K562 (cell line): ENCODE results near the gene CRYAB. TPM values are rescaled to one million over a fixed set of nuclear protein-coding genes. Genes with fewer than 3 reads are reported as not detected.

Experiments used
- ATAC-seq: fragments of 200-7000 bp; cut with Tn5 transposase; 3 replicates; pipeline ENCODE4 v1.9.1; 2020; ENCODE audit warnings: moderate library complexity
- BruUV-seq: library from RNA; stranded (reverse); fragments of 400-500 nt; replicated peaks from 2 replicates; lab custom pipeline; 2021; lab: Mats Ljungman, UMichigan
- CTCF ChIA-PET: fragments of 300-600 bp; formaldehyde crosslinking; extraction: SDS; loops from one replicate; lab custom pipeline; 2021; ENCODE audit warnings: low intra/inter-chr PET ratio; lab: Yijun Ruan, JAX
- POLR2A ChIA-PET: fragments of 300-600, 350-650 bp; sonication (Branson Sonifier 250); formaldehyde crosslinking; extraction: SDS; loops from one replicate; lab custom pipeline; 2021; ENCODE audit warnings: antibody characterized with exemption, inconsistent platforms; lab: Yijun Ruan, JAX
- DNase-seq, 4 experiments: peaks; one replicate each; pipeline versions ENCODE4 v3.0.0 to v3.0.0-alpha.2; 2011 to 2018; ENCODE audit warnings: low spot score in 3 of 4, mixed read lengths in 3 of 4; ENCODE audit errors: extremely low read depth in 1 of 4
- FAIRE-seq: peaks from 2 replicates; lab custom pipeline; 2011; peaks lifted over from hg19 to GRCh38; lab: Jason Lieb, UNC
- H2AFZ ChIP-seq: 2 replicates; pipeline ENCODE4 v1.6.0; 2011; ENCODE audit warnings: low read depth, low read length, control low read depth, inconsistent platforms
- H3K27ac ChIP-seq: fragments of 200-600 bp; 3 replicates; pipeline ENCODE4 v1.8.0; 2011; ENCODE audit warnings: low read depth, mild to moderate bottlenecking, control low read depth, inconsistent platforms, low read length, moderate library complexity, mixed read lengths; ENCODE audit errors: extremely low read depth
- H3K27me3 ChIP-seq, 2 experiments: fragments of 300-600 bp in 1 of 2; 2 replicates in 1 of 2; 3 replicates in 1 of 2; pipeline versions ENCODE4 v1.6.0 to v1.8.0; 2011; ENCODE audit warnings: inconsistent platforms in 2 of 2, low read length in 2 of 2, mild to moderate bottlenecking in 1 of 2, mixed read lengths in 1 of 2, moderate library complexity in 1 of 2; ENCODE audit not compliant: control insufficient read depth in 2 of 2, insufficient read depth in 2 of 2
- H3K36me3 ChIP-seq: fragments of 300-600 bp; 3 replicates; pipeline ENCODE4 v1.8.0; 2011; ENCODE audit warnings: mild to moderate bottlenecking, low read length, inconsistent platforms; ENCODE audit not compliant: control insufficient read depth, insufficient read depth
- H3K4me1 ChIP-seq, 2 experiments: fragments of 200-600 bp in 1 of 2; replicated peaks in 1 of 2; 2 replicates in 1 of 2; 3 replicates in 1 of 2; pipeline versions ENCODE4 v1.5.1 to v1.8.0; 2011; ENCODE audit warnings: inconsistent platforms in 2 of 2, low read length in 2 of 2, mild to moderate bottlenecking in 1 of 2, mixed read lengths in 1 of 2, moderate library complexity in 1 of 2; ENCODE audit not compliant: control insufficient read depth in 2 of 2, insufficient read depth in 2 of 2
- H3K4me2 ChIP-seq: 2 replicates; pipeline ENCODE4 v1.6.1; 2011; ENCODE audit warnings: low read length, control low read depth, inconsistent platforms, mixed read lengths; ENCODE audit not compliant: insufficient read depth
- H3K4me3 ChIP-seq: fragments of 200-600 bp; sonication (generic), shearing (Covaris generic); 2 replicates; pipeline ENCODE4 v1.5.1; 2016; ENCODE audit warnings: control low read depth, inconsistent platforms
- H3K79me2 ChIP-seq: fragments of 200-600 bp; 3 replicates; pipeline ENCODE4 v1.8.0; 2011; ENCODE audit warnings: low read length, inconsistent platforms; ENCODE audit not compliant: control insufficient read depth, insufficient read depth
- H3K9ac ChIP-seq, 2 experiments: 2 replicates each; pipeline versions ENCODE4 v1.6.0 to v1.6.1; 2011; ENCODE audit warnings: low read depth in 2 of 2, low read length in 2 of 2, control low read depth in 1 of 2, inconsistent platforms in 1 of 2, mild to moderate bottlenecking in 1 of 2, mixed read lengths in 1 of 2; ENCODE audit not compliant: insufficient read depth in 1 of 2
- H3K9me1 ChIP-seq: one replicate; pipeline ENCODE4 v1.6.0; 2011; ENCODE audit warnings: inconsistent platforms, mild to moderate bottlenecking, low read length, moderate library complexity; ENCODE audit not compliant: control insufficient read depth, insufficient read depth
- H3K9me3 ChIP-seq: replicated peaks from 2 replicates; pipeline ENCODE4 v1.5.1; 2011; ENCODE audit warnings: low read depth, low read length, inconsistent platforms; ENCODE audit not compliant: control insufficient read depth, insufficient read depth
- H4K20me1 ChIP-seq: replicated peaks from 2 replicates; pipeline ENCODE4 v1.6.1; 2011; ENCODE audit warnings: low read length, inconsistent platforms, mixed read lengths; ENCODE audit not compliant: control insufficient read depth, insufficient read depth
- CBX1 ChIP-seq: sonication (generic); IDR thresholded peaks from 2 replicates; pipeline ENCODE4 v1.6.1; 2016; ENCODE audit warnings: antibody characterized with exemption, low read depth, mild to moderate bottlenecking
- GABPB2 ChIP-seq: fragments of 250-450 bp; sonication (Bioruptor Pico); conservative IDR thresholded peaks from 2 replicates; pipeline ENCODE4 v1.5.1; 2021; ENCODE audit warnings: mild to moderate bottlenecking
- HMG20A ChIP-seq: fragments of 450-650 bp; formaldehyde crosslinking; conservative IDR thresholded peaks from 2 replicates; pipeline ENCODE4 v1.4.0; 2020; ENCODE audit warnings: mild to moderate bottlenecking, mixed read lengths
- WGBS: fragments of 100-300 bp; shearing (Covaris generic); methylation state at CpG from one replicate; pipeline ENCODE4 v1.1.6; 2016; ENCODE audit warnings: low coverage, mixed read lengths; ENCODE audit not compliant: insufficient coverage; ENCODE audit errors: missing lambda C conversion rate; 5-methylcytosine and 5-hydroxymethylcytosine counted together
- in situ Hi-C: fragments of 300-500 bp; cut with MboI; formaldehyde crosslinking; loops from 4 replicates; pipeline ENCODE4 v1.15.0; 2018; ENCODE audit warnings: inconsistent platforms, mixed read lengths
- intact Hi-C: fragments of 100-400 bp; cut with micrococcal nuclease; formaldehyde crosslinking; loops from 2 replicates; pipeline ENCODE4 v1.14.2; 2022
- polyA plus RNA-seq, 8 experiments: library from polyadenylated mRNA; depleted of rRNA in 4 of 8; stranded (reverse) in 5 of 8; unstranded in 3 of 8; fragments of >200 nt; fragmentation: Nextera tagmentation in 2 of 8; fragmentation: Illumina TruSeq in 1 of 8; extraction: Ambion mirVana in 2 of 8; extraction: Trizol in 1 of 8; gene quantifications; 2 replicates each; pipeline versions ENCODE4 v1.2.1 to v1.2.3, GENCODE V29; 2011 to 2014; ENCODE audit warnings: inconsistent platforms in 1 of 8, missing spikeins in 1 of 8
- total RNA-seq, 7 experiments: library from RNA; depleted of rRNA in 6 of 7; stranded (reverse); fragments of >200 nt in 6 of 7; fragmentation: Illumina TruSeq in 2 of 7; extraction: Trizol in 2 of 7; gene quantifications; 2 replicates each; pipeline versions ENCODE4 v1.2.1 to v1.2.3, GENCODE V29; 2011 to 2021; ENCODE audit warnings: low replicate concordance in 1 of 7
- TF ChIP-seq, protein P1 (sequence below): fragments of 250-450 bp; sonication (Bioruptor Pico); IDR thresholded peaks from 2 replicates; pipeline ENCODE4 v1.4.0; 2020

The CRYAB gene
- total and polyA plus RNA-seq, 9 of the 15 experiments (the other 6 are each of a cell fraction or from before 2014, with no cell fraction given), result 0.83 to 7.5 (median 3.6) TPM

DNA sequence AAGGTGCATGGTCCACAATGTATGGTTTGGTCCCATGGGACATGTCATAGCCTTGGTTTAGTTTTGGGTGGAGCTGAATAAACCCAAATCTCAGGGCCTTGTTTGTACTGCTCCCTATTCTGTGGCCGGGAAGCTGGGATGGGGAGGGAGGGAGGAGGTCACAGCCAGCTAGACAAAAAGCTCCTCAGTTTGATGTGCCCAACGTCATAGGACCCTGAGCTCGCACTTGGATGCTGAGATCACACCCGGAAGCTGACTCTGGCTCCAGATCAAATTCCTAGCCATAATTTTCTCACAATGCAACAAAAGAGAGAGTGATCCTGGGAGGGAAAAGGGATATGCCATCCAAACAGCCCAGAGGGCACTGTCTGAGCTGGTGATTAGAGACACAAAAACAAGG is 2.4 kb upstream of the CRYAB start:
- H3K9me3 ChIP-seq, result no peaks in the 10 kb centered on the region
- no peak overlapping the region for H3K4me3 ChIP-seq
- TF ChIP-seq GABPB2 (no peak), CBX1 (no peak), HMG20A (CRISPR knock-in tag) (no peak)
- TF ChIP-seq, protein P1, sequence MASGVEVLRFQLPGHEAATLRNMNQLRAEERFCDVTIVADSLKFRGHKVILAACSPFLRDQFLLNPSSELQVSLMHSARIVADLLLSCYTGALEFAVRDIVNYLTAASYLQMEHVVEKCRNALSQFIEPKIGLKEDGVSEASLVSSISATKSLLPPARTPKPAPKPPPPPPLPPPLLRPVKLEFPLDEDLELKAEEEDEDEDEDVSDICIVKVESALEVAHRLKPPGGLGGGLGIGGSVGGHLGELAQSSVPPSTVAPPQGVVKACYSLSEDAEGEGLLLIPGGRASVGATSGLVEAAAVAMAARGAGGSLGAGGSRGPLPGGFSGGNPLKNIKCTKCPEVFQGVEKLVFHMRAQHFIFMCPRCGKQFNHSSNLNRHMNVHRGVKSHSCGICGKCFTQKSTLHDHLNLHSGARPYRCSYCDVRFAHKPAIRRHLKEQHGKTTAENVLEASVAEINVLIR, result no peak
- ChIA-PET CTCF (no interaction called here), POLR2A (interaction anchor here (0.5 to 0.6 kb wide), 2 partner anchors 26 to 372 kb away, joined by 3 to 5 read pairs; no protein-coding TSS in a partner anchor)
- no peak for ATAC-seq
- no peak for DNase-seq
- in situ Hi-C loops, result no loop called here
- FAIRE-seq, result no peak
- no TSS peak for BruUV-seq
- peaks cover 3% of the 10 kb centered on the region for H3K9me1 ChIP-seq
- 55% methylated on average over 3 of the region's 4 CpGs for WGBS
- no peak overlapping the region for H2AFZ ChIP-seq
- H3K79me2 ChIP-seq, result no peaks in the 10 kb centered on the region
- intact Hi-C loops, result loop anchor here (5.0 kb wide), 1 partner anchor 37 kb away; the partner anchor contains the start of genes CFAP68 and FDXACB1
- H3K9ac ChIP-seq, result no peak overlapping the region
- H4K20me1 ChIP-seq, result no peaks in the 10 kb centered on the region
- H3K4me2 ChIP-seq, result no peak overlapping the region
- no peak overlapping the region for H3K27ac ChIP-seq
- H3K27me3 ChIP-seq, result no peaks in the 10 kb centered on the region
- peaks cover 34 to 40% of the 10 kb centered on the region in 2 experiments; a peak in 4 of 5 replicates for H3K4me1 ChIP-seq
- H3K36me3 ChIP-seq, result no peaks in the 10 kb centered on the region
